Gastrocnemius medialis (tissue), 4 donors: ENCODE data around the gene ATG9A. TPM values are rescaled to one million over a fixed set of nuclear protein-coding genes. Genes with fewer than 3 reads are reported as not detected.

ENCODE experiments used
- ATAC-seq, 2 donors: fragments of 150-250 bp; one replicate each; pipeline ENCODE4 v1.9.1; 2016
- DNase-seq, 2 donors: peaks; one replicate each; pipeline ENCODE4 v3.0.0-alpha.2; 2019
- H3K27ac ChIP-seq, 4 donors: fragments of 200-600 bp; sonication (generic); 1 replicate in 1 of 4; 2 replicates in 3 of 4; pipeline ENCODE4 v1.5.1; 2016 to 2018; ENCODE audit warnings: mild to moderate bottlenecking in 2 of 4, moderate library complexity in 1 of 4
- H3K27me3 ChIP-seq, 3 donors: fragments of 200-600 bp; sonication (generic) in 2 of 3; 1 replicate in 1 of 3; 2 replicates in 2 of 3; pipeline versions ENCODE4 v1.5.1 to v1.6.0; 2016 to 2019; ENCODE audit warnings: mild to moderate bottlenecking in 1 of 3, moderate library complexity in 1 of 3
- H3K36me3 ChIP-seq, 2 donors: fragments of 200-600 bp; sonication (generic) in 1 of 2; one replicate each; pipeline ENCODE4 v1.5.1; 2017 to 2018
- H3K4me1 ChIP-seq, 2 donors: fragments of 200-600 bp; sonication (generic) in 1 of 2; one replicate each; pipeline ENCODE4 v1.5.1; 2016 to 2017; ENCODE audit warnings: mild to moderate bottlenecking in 2 of 2
- H3K4me3 ChIP-seq, 4 donors: fragments of 200-600 bp; sonication (generic) in 3 of 4; 1 replicate in 1 of 4; 2 replicates in 3 of 4; pipeline ENCODE4 v1.5.1; 2016 to 2019; ENCODE audit warnings: mild to moderate bottlenecking in 2 of 4
- H3K9me3 ChIP-seq, 3 donors: fragments of 200-600 bp; sonication (generic) in 2 of 3; 1 replicate in 1 of 3; 2 replicates in 2 of 3; pipeline ENCODE4 v1.5.1; 2016 to 2019
- CTCF ChIP-seq, 5 experiments: fragments of 450-650 bp in 3 of 5; fragments of 200-600 bp in 2 of 5; sonication (generic) in 2 of 5; IDR thresholded peaks in 4 of 5; conservative IDR thresholded peaks in 1 of 5; 1 replicate in 4 of 5; 2 replicates in 1 of 5; pipeline ENCODE4 v1.5.1; 2016 to 2019; ENCODE audit warnings: antibody characterized with exemption in 5 of 5, mild to moderate bottlenecking in 3 of 5, moderate library complexity in 3 of 5
- POLR2A ChIP-seq, 2 donors: fragments of 450-650 bp; IDR thresholded peaks; one replicate each; pipeline ENCODE4 v1.6.1; 2017; ENCODE audit warnings: antibody characterized with exemption in 2 of 2, mild to moderate bottlenecking in 2 of 2, moderate library complexity in 2 of 2
- in situ Hi-C, 4 donors: fragments of 200-750 bp; cut with MboI; loops; one replicate each; pipeline versions ENCODE4 v1.15.0 to v1.8.0; 2017; ENCODE audit warnings: low sequenced_read_pairs in 4 of 4
- intact Hi-C: fragments of 100-400 bp; cut with DNase I; formaldehyde crosslinking; loops from one replicate; pipeline ENCODE4 v1.15.1; 2023; ENCODE audit warnings: low total_unique reads
- total RNA-seq, 4 donors: library from RNA; depleted of rRNA; stranded (reverse); fragments of >200 nt; gene quantifications; one replicate each; pipeline versions ENCODE4 v1.1.0 to v1.2.3, GENCODE V29; 2016

The ATG9A gene
- total RNA-seq, 4 donors from 2014 or later, result 111 to 208 (median 176) TPM

- in situ Hi-C loops (no loop called here), intact Hi-C loops (no loop called here)
- Histone ChIP-seq H3K4me1 (peaks cover 18 to 29% of the 10 kb centered on the region in 2 donors), H3K27ac (no peak overlapping the region), H3K4me3 (no peak overlapping the region), H3K9me3 (no peaks in the 10 kb centered on the region), H3K36me3 (peaks cover 9 to 71% of the 10 kb centered on the region in 2 donors), H3K27me3 (no peaks in the 10 kb centered on the region)
- ATAC-seq, result no peak
- TF ChIP-seq POLR2A (IDR thresholded peaks at IDR 0.05), result no peak
- DNase-seq, result no peak
Observed at GRCh38 chr2:219221957-219222518, 7.4 kb downstream of the ATG9A start.

- Histone ChIP-seq H3K27me3 (no peaks in the 10 kb centered on the region), H3K36me3 (peaks cover 9 to 71% of the 10 kb centered on the region in 2 donors), H3K4me3 (no peak overlapping the region), H3K4me1 (peaks cover 19 to 29% of the 10 kb centered on the region in 2 donors), H3K27ac (peak overlapping the region in 2 of 4 donors; percentile 6 to 95), H3K9me3 (no peaks in the 10 kb centered on the region)
- TF ChIP-seq POLR2A (IDR thresholded peaks at IDR 0.05) (no peak), CTCF (IDR thresholded peaks at IDR 0.05 in 4 of 5, conservative IDR thresholded peaks at IDR 0.05 in 1 of 5) (no peak)
- DNase-seq (no peak), ATAC-seq (no peak)
- in situ Hi-C loops (no loop called here), intact Hi-C loops (no loop called here)
Observed at GRCh38 chr2:219220652-219221402, 8.6 kb downstream of the ATG9A start.

- no peak for ATAC-seq
- TF ChIP-seq CTCF (IDR thresholded peaks at IDR 0.05 in 4 of 5, conservative IDR thresholded peaks at IDR 0.05 in 1 of 5) (no peak), POLR2A (IDR thresholded peaks at IDR 0.05) (no peak)
- Histone ChIP-seq H3K4me3 (peak overlapping the region in 1 of 4 donors; percentile 74), H3K36me3 (peaks cover 9 to 69% of the 10 kb centered on the region in 2 donors), H3K27ac (peak overlapping the region; percentile 87 to 99 (median 94)), H3K9me3 (no peaks in the 10 kb centered on the region), H3K27me3 (no peaks in the 10 kb centered on the region), H3K4me1 (peaks cover 19 to 29% of the 10 kb centered on the region in 2 donors)
- in situ Hi-C loops (no loop called here), intact Hi-C loops (loop anchor here (1.0 kb wide), 1 partner anchor 9 kb away; the partner anchor contains the start of genes ANKZF1 and ATG9A)
- DNase-seq, result no peak
Observed at GRCh38 chr2:219219784-219220532, 9.5 kb downstream of the ATG9A start.

- peak; percentile 82 to 84 for ATAC-seq
- TF ChIP-seq POLR2A (IDR thresholded peaks at IDR 0.05), result peak; percentile 54 to 78
- TF ChIP-seq CTCF (IDR thresholded peaks at IDR 0.05 in 4 of 5, conservative IDR thresholded peaks at IDR 0.05 in 1 of 5), result no peak
- Histone ChIP-seq H3K4me3 (peak within 1 kb of the TSS; percentile 55 to 74 (median 64)), H3K4me1 (peaks cover 19 to 29% of the 10 kb centered on the region in 2 donors), H3K9me3 (no peaks in the 10 kb centered on the region), H3K27me3 (no peaks in the 10 kb centered on the region), H3K36me3 (peaks cover 5 to 69% of the 10 kb centered on the region in 2 donors), H3K27ac (peak within 1 kb of the TSS; percentile 87 to 99 (median 94))
- intact Hi-C loops, result loop anchor here (1.0 kb wide), 2 partner anchors 10 to 41 kb away; partner anchors contain the start of genes ANKZF1, ATG9A and RETREG2
- DNase-seq, result peak; percentile 96 to 98
- in situ Hi-C loops, result no loop called here
Observed at GRCh38 chr2:219218732-219219701, 10.4 kb downstream of the ATG9A start, which contains the start of gene ABCB6. TSS of gene ABCB6 (minus strand) at chr2:219218958. CDS start at chr2:219218673, 285 bp downstream.
